GM23338 (cell line): ENCODE measurements around the gene CYTH3. TPM values are rescaled to one million over a fixed set of nuclear protein-coding genes. Genes with fewer than 3 reads are reported as not detected.

Experiments
- ATAC-seq: fragments of 200-7000 bp; cut with Tn5 transposase; 3 replicates; pipeline ENCODE4 v1.9.1; 2020
- DNase-seq: peaks from one replicate; pipeline ENCODE4 v3.0.0-alpha.2; 2015; ENCODE audit warnings: low spot score
- H2AFZ ChIP-seq: fragments of 200-600 bp; sonication (generic); 2 replicates; pipeline ENCODE4 v1.8.0; 2016; ENCODE audit warnings: antibody characterized with exemption, mild to moderate bottlenecking, moderate library complexity
- H3F3A ChIP-seq: fragments of 200-600 bp; sonication (generic); replicated peaks from 2 replicates; pipeline ENCODE4 v1.8.0; 2017; ENCODE audit warnings: antibody characterized with exemption, mixed run types, low read depth
- H3K27ac ChIP-seq: fragments of 200-600 bp; sonication (generic); 2 replicates; pipeline ENCODE4 v1.6.1; 2016; ENCODE audit warnings: low read depth
- H3K27me3 ChIP-seq: fragments of 200-600 bp; sonication (generic); 2 replicates; pipeline ENCODE4 v1.8.0; 2016; ENCODE audit warnings: mild to moderate bottlenecking, mixed run types, moderate library complexity; ENCODE audit not compliant: insufficient read depth
- H3K36me3 ChIP-seq: fragments of 200-600 bp; sonication (generic); 2 replicates; pipeline ENCODE4 v1.8.0; 2016; ENCODE audit warnings: mild to moderate bottlenecking; ENCODE audit not compliant: insufficient read depth
- H3K4me1 ChIP-seq: fragments of 200-600 bp; sonication (generic); 2 replicates; pipeline ENCODE4 v1.8.0; 2016; ENCODE audit warnings: mild to moderate bottlenecking, moderate library complexity; ENCODE audit not compliant: insufficient read depth
- H3K4me2 ChIP-seq: fragments of 200-600 bp; sonication (generic); 2 replicates; pipeline ENCODE4 v1.7.1; 2017; ENCODE audit warnings: mixed run types
- H3K4me3 ChIP-seq: fragments of 200-600 bp; sonication (generic); 2 replicates; pipeline ENCODE4 v1.6.1; 2016; ENCODE audit warnings: mixed run types
- H3K79me2 ChIP-seq: fragments of 200-600 bp; sonication (generic); replicated peaks from 2 replicates; pipeline ENCODE4 v1.8.0; 2017; ENCODE audit warnings: mild to moderate bottlenecking; ENCODE audit not compliant: insufficient read depth
- H3K9me2 ChIP-seq: fragments of 200-600 bp; sonication (generic); 2 replicates; pipeline ENCODE4 v1.8.0; 2017; ENCODE audit not compliant: insufficient read depth
- H4K20me1 ChIP-seq: fragments of 200-600 bp; sonication (generic); replicated peaks from 2 replicates; pipeline ENCODE4 v1.8.0; 2017; ENCODE audit warnings: mild to moderate bottlenecking; ENCODE audit not compliant: insufficient read depth
- H3K27ac Mint-ChIP-seq: 2 replicates; pipeline ENCODE4 v1.8.0; 2020; ENCODE audit warnings: inconsistent platforms, mild to moderate bottlenecking, moderate library complexity, mixed read lengths
- H3K27me3 Mint-ChIP-seq: 3 replicates; pipeline ENCODE4 v1.8.0; 2022; ENCODE audit warnings: low read depth, mild to moderate bottlenecking, moderate library complexity, mixed read lengths, inconsistent platforms; ENCODE audit not compliant: insufficient read depth, poor library complexity
- H3K36me3 Mint-ChIP-seq: 3 replicates; pipeline ENCODE4 v1.8.0; 2021; ENCODE audit warnings: low read depth, mild to moderate bottlenecking, inconsistent platforms, moderate library complexity, mixed read lengths
- H3K4me1 Mint-ChIP-seq: 3 replicates; pipeline ENCODE4 v1.8.0; 2020; ENCODE audit warnings: mild to moderate bottlenecking, inconsistent platforms, mixed read lengths
- H3K4me3 Mint-ChIP-seq: 3 replicates; pipeline ENCODE4 v1.8.0; 2021; ENCODE audit warnings: moderate library complexity, mild to moderate bottlenecking, inconsistent platforms, mixed read lengths
- H3K9me3 Mint-ChIP-seq: 3 replicates; pipeline ENCODE4 v1.8.0; 2020; ENCODE audit warnings: moderate library complexity, mild to moderate bottlenecking, inconsistent platforms, mixed read lengths
- CREB1 ChIP-seq: fragments of 250-450 bp; sonication (Bioruptor Pico); IDR thresholded peaks from 2 replicates; pipeline ENCODE4 v1.5.0; 2020; ENCODE audit warnings: low read depth, mild to moderate bottlenecking, moderate library complexity
- EZH2 ChIP-seq: fragments of 200-600 bp; sonication (generic); IDR thresholded peaks from one replicate; pipeline ENCODE4 v1.8.0; 2017; ENCODE audit warnings: antibody characterized with exemption, mild to moderate bottlenecking, low read depth; ENCODE audit not compliant: unreplicated experiment
- JUNB ChIP-seq: IDR thresholded peaks from one replicate; pipeline ENCODE4 v1.6.1; 2016; ENCODE audit warnings: antibody characterized with exemption; ENCODE audit not compliant: unreplicated experiment
- STAT1 ChIP-seq: IDR thresholded peaks from one replicate; pipeline ENCODE4 v1.6.1; 2016; ENCODE audit warnings: antibody characterized with exemption; ENCODE audit not compliant: unreplicated experiment
- ZNF114 ChIP-seq: fragments of 250-450 bp; sonication (Bioruptor Pico); IDR thresholded peaks from 2 replicates; pipeline ENCODE4 v1.5.0; 2020; ENCODE audit warnings: mild to moderate bottlenecking, moderate library complexity
- ZNF462 ChIP-seq: fragments of 250-450 bp; sonication (Bioruptor Pico); IDR thresholded peaks from 2 replicates; pipeline ENCODE4 v1.5.0; 2020; ENCODE audit warnings: mild to moderate bottlenecking, moderate library complexity
- polyA plus RNA-seq: library from polyadenylated mRNA; unstranded; fragments of >200 nt; fragmentation: Nextera tagmentation; extraction: Ambion mirVana; gene quantifications from 2 replicates; pipeline ENCODE4 v1.2.1, GENCODE V29; 2016
- total RNA-seq: library from RNA; depleted of rRNA; stranded (reverse); fragments of >200 nt; shearing (Covaris generic); gene quantifications from 2 replicates; pipeline ENCODE4 v1.2.3, GENCODE V29; 2014
- TF ChIP-seq, protein P1 (sequence below), 2 experiments: fragments of 200-600 bp in 1 of 2; sonication (generic) in 1 of 2; conservative IDR thresholded peaks; 2 replicates each; pipeline versions ENCODE4 v1.5.1 to v1.6.1; 2016 to 2017; ENCODE audit warnings: antibody characterized with exemption in 2 of 2, low read depth in 2 of 2, mild to moderate bottlenecking in 2 of 2, moderate library complexity in 1 of 2

Gene CYTH3
- total and polyA plus RNA-seq, 2 experiments from 2014 or later, result 4.6 to 15.3 TPM

DNA sequence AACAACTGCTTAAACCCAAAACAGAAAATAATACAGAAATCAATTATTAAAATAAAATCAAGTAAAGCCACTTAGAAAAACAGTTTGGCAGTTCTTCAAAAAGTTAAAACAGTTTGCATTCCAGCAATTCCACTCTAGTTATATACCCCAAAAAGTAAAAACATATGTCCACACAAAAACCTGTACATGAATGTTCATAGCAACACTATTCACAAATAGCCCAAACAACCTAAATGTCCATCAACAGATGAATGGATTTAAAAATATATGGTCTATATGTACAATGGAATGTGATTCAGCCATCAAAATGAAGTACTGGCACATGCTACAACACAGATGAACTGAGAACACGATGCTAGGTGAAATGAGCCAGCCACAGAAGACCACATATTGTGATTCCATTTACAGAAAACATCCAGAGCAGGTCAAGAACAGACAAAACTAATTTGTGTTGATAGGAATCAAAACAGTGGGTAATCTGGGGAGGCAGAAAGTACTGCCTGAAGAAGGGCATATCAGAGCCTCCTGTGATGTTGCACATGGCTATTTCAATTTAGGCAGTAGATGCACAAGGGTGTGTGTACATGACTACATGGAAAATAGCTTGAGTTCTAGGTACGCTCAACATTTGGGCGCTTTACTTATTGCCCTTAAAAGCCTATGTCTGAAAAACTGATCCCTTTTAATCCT lies 66.3 kb downstream of the CYTH3 start (continued):
- TF ChIP-seq ZNF462 (no peak), EZH2 (no peak)

DNA sequence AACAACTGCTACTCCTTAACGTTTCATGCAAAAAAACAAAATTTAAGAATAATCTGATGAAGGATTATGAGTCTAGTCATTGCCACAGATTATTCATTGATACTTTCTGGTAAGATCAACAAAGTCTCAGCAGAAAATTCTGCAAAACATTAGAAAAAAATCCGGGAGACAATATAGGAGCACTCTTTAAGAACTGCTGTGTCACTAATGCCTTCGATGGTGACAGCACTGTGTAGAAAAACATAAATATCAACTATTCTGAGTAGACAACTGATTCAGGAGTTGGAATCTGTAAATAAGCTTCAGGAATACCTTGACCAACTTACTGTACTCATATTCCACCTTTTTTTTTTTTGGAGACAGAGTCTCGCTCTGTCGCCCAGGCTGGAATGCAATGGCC lies 69.0 kb downstream of the CYTH3 start:
- Histone ChIP-seq H3F3A (no peaks in the 10 kb centered on the region), H3K27ac (no peak overlapping the region), H3K27me3 (no peaks in the 10 kb centered on the region), H3K4me3 (no peak overlapping the region), H3K4me2 (no peak overlapping the region), H2AFZ (no peak overlapping the region), H3K79me2 (peaks cover 35% of the 10 kb centered on the region), H4K20me1 (no peaks in the 10 kb centered on the region), H3K4me1 (peaks cover 21% of the 10 kb centered on the region), H3K36me3 (no peaks in the 10 kb centered on the region), H3K9me2 (no peaks in the 10 kb centered on the region)
- Mint-ChIP-seq H3K36me3 (no peaks in the 10 kb centered on the region), H3K9me3 (no peaks in the 10 kb centered on the region), H3K4me1 (peaks cover 26% of the 10 kb centered on the region), H3K4me3 (no peak overlapping the region), H3K27ac (no peak overlapping the region), H3K27me3 (peaks cover 6% of the 10 kb centered on the region)
- ATAC-seq (no peak), DNase-seq (no peak)
- TF ChIP-seq JUNB, result no peak
- TF ChIP-seq STAT1, result no peak
- TF ChIP-seq ZNF114 (CRISPR knock-in tag), result no peak
- TF ChIP-seq ZNF462, result no peak
- TF ChIP-seq, protein P1, sequence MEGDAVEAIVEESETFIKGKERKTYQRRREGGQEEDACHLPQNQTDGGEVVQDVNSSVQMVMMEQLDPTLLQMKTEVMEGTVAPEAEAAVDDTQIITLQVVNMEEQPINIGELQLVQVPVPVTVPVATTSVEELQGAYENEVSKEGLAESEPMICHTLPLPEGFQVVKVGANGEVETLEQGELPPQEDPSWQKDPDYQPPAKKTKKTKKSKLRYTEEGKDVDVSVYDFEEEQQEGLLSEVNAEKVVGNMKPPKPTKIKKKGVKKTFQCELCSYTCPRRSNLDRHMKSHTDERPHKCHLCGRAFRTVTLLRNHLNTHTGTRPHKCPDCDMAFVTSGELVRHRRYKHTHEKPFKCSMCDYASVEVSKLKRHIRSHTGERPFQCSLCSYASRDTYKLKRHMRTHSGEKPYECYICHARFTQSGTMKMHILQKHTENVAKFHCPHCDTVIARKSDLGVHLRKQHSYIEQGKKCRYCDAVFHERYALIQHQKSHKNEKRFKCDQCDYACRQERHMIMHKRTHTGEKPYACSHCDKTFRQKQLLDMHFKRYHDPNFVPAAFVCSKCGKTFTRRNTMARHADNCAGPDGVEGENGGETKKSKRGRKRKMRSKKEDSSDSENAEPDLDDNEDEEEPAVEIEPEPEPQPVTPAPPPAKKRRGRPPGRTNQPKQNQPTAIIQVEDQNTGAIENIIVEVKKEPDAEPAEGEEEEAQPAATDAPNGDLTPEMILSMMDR (conservative IDR thresholded peaks at IDR 0.05; ENCODE audit: low read depth in 2 of 2), result no peak
- TF ChIP-seq CREB1 (CRISPR knock-in tag), result no peak
